GF-D8 (cell line): ENCODE measurements around the gene AMPD2.

ENCODE experiments used
- DNase-seq: peaks from one replicate; lab custom pipeline; 2025; lab: John Stamatoyannopoulos, UW

AMPD2 gene

GRCh38 chr1:109617291-109617801 is 2.3 kb upstream of the AMPD2 start:
- peak; percentile 22 for DNase-seq

- DNase-seq = no peak
Measured at GRCh38 chr1:109618661-109619575, 719 bp upstream of the AMPD2 start.

- no peak for DNase-seq
Measured at GRCh38 chr1:109620401-109620791, 759 bp downstream of the AMPD2 start.

- DNase-seq = peak; percentile 93
Measured at GRCh38 chr1:109620841-109621286, 1.2 kb downstream of the AMPD2 start.

GRCh38 chr1:109621379-109622136 is 1.9 kb downstream of the AMPD2 start:
- no peak for DNase-seq

- DNase-seq = no peak
Measured at GRCh38 chr1:109622137-109622892, 2.7 kb downstream of the AMPD2 start.

- no peak for DNase-seq
Measured at GRCh38 chr1:109622895-109623294, 3.3 kb downstream of the AMPD2 start.

GRCh38 chr1:109623601-109624161 is 4.0 kb downstream of the AMPD2 start:
- DNase-seq = no peak

- peak; percentile 47 for DNase-seq
Measured at GRCh38 chr1:109624201-109625010, 4.8 kb downstream of the AMPD2 start.

- no peak for DNase-seq
Measured at GRCh38 chr1:109625176-109625575, 5.5 kb downstream of the AMPD2 start.

GRCh38 chr1:109625601-109626560 is 6.2 kb downstream of the AMPD2 start:
- DNase-seq = no peak

- DNase-seq = no peak
Measured at GRCh38 chr1:109626682-109627408, 7.2 kb downstream of the AMPD2 start.

GRCh38 chr1:109627692-109628399 is 8.2 kb downstream of the AMPD2 start:
- DNase-seq = no peak

- no peak for DNase-seq
Measured at GRCh38 chr1:109628540-109629321, 9.1 kb downstream of the AMPD2 start.

- no peak for DNase-seq
Measured at GRCh38 chr1:109629372-109630030, 9.9 kb downstream of the AMPD2 start.

- DNase-seq = no peak
Measured at GRCh38 chr1:109630081-109630897, 10.7 kb downstream of the AMPD2 start.
